ENCODE data around the gene ETFBKMT. TPM values are rescaled to one million over a fixed set of nuclear protein-coding genes. Genes with fewer than 3 reads are reported as not detected.
A peak's percentile ranks its signal among the peaks of the same experiment; 100 is the strongest.
"Not testable (repeated sequence)": the region's sequence is repeated elsewhere in the genome, so short reads cannot be mapped to it uniquely, and the experiment has no call there.

Gene ETFBKMT
- total RNA-seq, 1 donor from 2014 or later: 3.6 TPM

DNA sequence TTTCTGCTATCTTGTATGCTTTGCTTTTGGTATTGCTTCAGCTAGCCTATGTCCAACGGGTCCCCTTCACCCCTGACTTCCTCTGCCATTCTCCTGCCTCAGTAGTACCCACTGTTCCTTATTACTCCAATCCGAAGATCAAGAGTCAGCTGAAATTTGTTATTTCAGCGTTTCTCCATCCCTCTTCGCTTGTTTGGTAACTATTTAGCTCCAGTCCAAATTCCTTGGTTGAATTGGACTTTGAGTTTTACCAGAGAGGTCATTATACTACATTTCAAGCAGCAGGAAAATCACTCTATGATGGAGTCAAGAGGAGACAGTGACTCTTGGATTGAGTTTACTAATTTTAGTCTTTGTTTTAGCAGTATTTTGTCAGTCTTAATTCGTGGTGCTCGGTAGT, 4.5 kb downstream of the ETFBKMT start:
- peaks cover 5% of the 10 kb centered on the region for H3K27me3 Mint-ChIP-seq (ENCODE audit: unreplicated experiment)
- no peak overlapping the region for H3K27ac Mint-ChIP-seq (ENCODE audit: unreplicated experiment)
- no peak for TF ChIP-seq CTCF (IDR thresholded peaks at IDR 0.05; ENCODE audit: unreplicated experiment)
- peaks cover 24% of the 10 kb centered on the region for H3K36me3 Mint-ChIP-seq (ENCODE audit: low read depth, unreplicated experiment)
- H3K4me1 Mint-ChIP-seq (ENCODE audit: unreplicated experiment): peaks cover 5% of the 10 kb centered on the region
- H3K9me3 Mint-ChIP-seq (ENCODE audit: unreplicated experiment): no peaks in the 10 kb centered on the region
- H3K4me3 Mint-ChIP-seq (ENCODE audit: unreplicated experiment): peak overlapping the region; percentile 52
- DNase-seq (ENCODE audit: low spot score): no peak

- Mint-ChIP-seq H3K36me3 (ENCODE audit: low read depth, unreplicated experiment) (peaks cover 27% of the 10 kb centered on the region), H3K9me3 (ENCODE audit: unreplicated experiment) (no peaks in the 10 kb centered on the region), H3K4me1 (ENCODE audit: unreplicated experiment) (no peaks in the 10 kb centered on the region), H3K4me3 (ENCODE audit: unreplicated experiment) (no peak overlapping the region), H3K27ac (ENCODE audit: unreplicated experiment) (no peak overlapping the region), H3K27me3 (ENCODE audit: unreplicated experiment) (peaks cover under 1% of the 10 kb centered on the region)
- no peak for TF ChIP-seq CTCF (IDR thresholded peaks at IDR 0.05; ENCODE audit: unreplicated experiment)
- no peak for DNase-seq (ENCODE audit: low spot score)
These were observed 9.5 kb downstream of the ETFBKMT start for GRCh38 chr12:31669020-31669419.

- not testable (repeated sequence) for H3K9me3 Mint-ChIP-seq (ENCODE audit: unreplicated experiment); H3K27ac Mint-ChIP-seq (ENCODE audit: unreplicated experiment); H3K4me3 Mint-ChIP-seq (ENCODE audit: unreplicated experiment); H3K27me3 Mint-ChIP-seq (ENCODE audit: unreplicated experiment); H3K4me1 Mint-ChIP-seq (ENCODE audit: unreplicated experiment); DNase-seq (ENCODE audit: low spot score)
- H3K36me3 Mint-ChIP-seq (ENCODE audit: low read depth, unreplicated experiment): peaks cover 28% of the 10 kb centered on the region
These were observed 10.1 kb downstream of the ETFBKMT start for GRCh38 chr12:31669582-31669981.

GRCh38 chr12:31672521-31672920, 13.0 kb downstream of the ETFBKMT start:
- Mint-ChIP-seq H3K4me1 (ENCODE audit: unreplicated experiment) (no peaks in the 10 kb centered on the region), H3K27me3 (ENCODE audit: unreplicated experiment) (no peaks in the 10 kb centered on the region), H3K27ac (ENCODE audit: unreplicated experiment) (no peak overlapping the region), H3K36me3 (ENCODE audit: low read depth, unreplicated experiment) (peaks cover 16% of the 10 kb centered on the region), H3K9me3 (ENCODE audit: unreplicated experiment) (no peaks in the 10 kb centered on the region), H3K4me3 (ENCODE audit: unreplicated experiment) (no peak overlapping the region)
- no peak for TF ChIP-seq CTCF (IDR thresholded peaks at IDR 0.05; ENCODE audit: unreplicated experiment)
- DNase-seq (ENCODE audit: low spot score): no peak

- Mint-ChIP-seq H3K4me1 (ENCODE audit: unreplicated experiment) (no peaks in the 10 kb centered on the region), H3K27ac (ENCODE audit: unreplicated experiment) (peak overlapping the region; percentile 52), H3K9me3 (ENCODE audit: unreplicated experiment) (peaks cover 9% of the 10 kb centered on the region), H3K4me3 (ENCODE audit: unreplicated experiment) (peak overlapping the region; percentile 82), H3K36me3 (ENCODE audit: low read depth, unreplicated experiment) (peaks cover 30% of the 10 kb centered on the region), H3K27me3 (ENCODE audit: unreplicated experiment) (no peaks in the 10 kb centered on the region)
- DNase-seq (ENCODE audit: low spot score): peak; percentile 68
- TF ChIP-seq CTCF (IDR thresholded peaks at IDR 0.05; ENCODE audit: unreplicated experiment): peak; percentile 70
These were observed 22.9 kb downstream of the ETFBKMT start for GRCh38 chr12:31682136-31682962.
